ENCODE measurements around the gene MOB3B.

The MOB3B gene

DNA sequence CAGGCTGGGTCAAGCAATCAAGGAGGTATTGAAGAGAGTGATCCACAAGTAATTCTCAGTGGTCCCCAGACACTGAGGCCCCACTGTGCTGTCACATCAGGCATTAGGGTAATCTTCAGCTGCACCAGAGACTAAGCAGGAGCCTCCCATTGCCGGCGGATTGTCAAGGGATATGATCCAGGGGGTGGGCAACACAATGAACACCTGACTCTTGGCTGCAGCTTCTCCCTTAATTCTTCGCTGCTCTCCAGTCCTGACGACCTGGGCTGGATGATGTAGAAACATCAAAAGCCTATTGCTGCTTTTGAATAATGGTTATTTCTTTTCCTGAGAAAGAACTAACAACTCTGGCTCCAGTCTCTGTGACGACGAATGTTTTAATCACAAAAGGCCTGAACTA, 83.9 kb downstream of the MOB3B start:
- no peak for DNase-seq (ENCODE audit: low read depth)

DNA sequence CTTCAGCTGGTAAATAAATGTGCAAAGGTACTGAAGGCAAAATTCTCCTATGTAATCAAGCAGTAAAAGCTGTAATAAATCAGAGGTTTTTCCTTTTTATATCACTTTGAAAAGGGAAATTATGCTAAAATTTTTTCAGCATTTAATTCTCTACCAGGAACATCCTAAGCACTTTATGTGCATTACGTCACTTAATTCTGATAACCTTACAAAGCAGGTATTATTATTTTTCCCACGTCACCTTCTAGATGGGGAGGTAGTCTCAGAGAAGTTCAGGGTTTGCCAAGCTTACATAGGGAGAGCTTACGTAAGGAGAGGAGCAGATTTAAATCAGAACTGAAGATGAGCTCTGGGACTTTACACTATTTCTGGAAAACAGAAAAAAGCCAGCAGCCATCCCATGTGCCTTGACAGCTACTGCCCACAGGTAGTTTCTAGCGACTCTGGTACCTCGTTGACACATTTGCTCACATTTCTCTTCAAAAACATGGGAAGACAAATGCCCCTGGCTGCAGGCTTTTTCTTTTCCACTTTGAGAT, 84.5 kb downstream of the MOB3B start:
- DNase-seq (ENCODE audit: low read depth): no peak

GRCh38 chr9:27442464-27442863, 87.2 kb downstream of the MOB3B start:
- DNase-seq (ENCODE audit: low read depth): no peak

- DNase-seq (ENCODE audit: low read depth): no peak
Observed at GRCh38 chr9:27441741-27442070, 87.9 kb downstream of the MOB3B start.

DNA sequence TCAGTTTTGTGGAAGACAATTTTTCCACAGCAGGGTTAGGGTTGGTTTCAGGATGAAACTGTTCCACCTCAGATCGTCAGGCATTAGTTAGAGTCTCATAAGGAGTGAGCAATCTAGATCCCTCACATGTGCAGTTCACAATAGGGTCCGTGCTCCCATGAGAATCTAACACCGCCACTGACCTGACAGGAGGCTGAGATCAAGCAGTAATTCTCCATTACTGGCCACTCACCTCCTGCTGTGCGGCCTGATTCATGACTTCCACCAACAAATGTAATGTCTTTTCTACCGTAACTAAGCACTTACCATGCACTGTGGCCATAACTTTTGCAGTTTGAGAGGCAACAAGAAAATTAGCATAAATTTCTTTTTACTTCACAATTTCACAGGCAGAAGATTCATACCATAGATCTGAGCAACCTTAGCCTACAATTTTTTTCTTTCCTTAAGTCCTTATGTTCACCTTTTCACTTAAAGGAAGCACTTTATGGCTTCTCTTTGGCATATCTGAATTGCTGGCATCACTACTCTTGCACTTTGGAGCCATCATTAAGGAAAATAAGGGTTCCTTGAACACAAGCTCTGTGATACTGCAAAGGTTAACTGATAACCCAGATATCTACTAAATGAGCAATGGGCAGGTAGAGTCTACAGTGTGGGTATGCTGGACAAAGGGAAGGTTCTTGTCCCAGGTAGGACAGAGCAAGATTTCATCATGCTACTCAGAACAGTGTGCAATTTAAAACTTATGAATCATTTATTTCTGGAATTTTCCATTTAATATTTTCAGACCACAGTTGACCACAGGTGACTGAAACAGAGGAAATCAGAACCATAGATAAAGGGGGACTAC, 88.5 kb downstream of the MOB3B start:
- no peak for DNase-seq (ENCODE audit: low read depth)

DNA sequence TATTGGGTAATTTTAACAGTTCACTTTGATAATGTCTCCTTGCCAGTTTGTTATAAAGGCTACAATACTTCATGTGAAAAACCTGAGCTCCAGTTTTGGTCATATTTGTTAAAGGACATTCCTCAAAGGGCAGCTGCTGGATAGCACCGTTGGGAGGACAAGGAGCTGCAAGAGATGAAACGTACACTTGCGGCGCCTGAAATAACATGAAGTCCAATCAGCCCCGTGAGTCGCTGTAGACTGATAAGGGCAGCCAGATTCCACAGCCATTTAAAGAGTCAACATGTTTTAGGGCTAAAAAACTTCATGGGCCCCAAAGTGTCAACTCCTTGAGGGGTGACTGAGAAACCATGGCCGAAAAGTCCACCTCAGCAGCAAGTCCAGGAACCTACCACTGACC, 91.1 kb downstream of the MOB3B start:
- no peak for DNase-seq (ENCODE audit: low read depth)

DNA sequence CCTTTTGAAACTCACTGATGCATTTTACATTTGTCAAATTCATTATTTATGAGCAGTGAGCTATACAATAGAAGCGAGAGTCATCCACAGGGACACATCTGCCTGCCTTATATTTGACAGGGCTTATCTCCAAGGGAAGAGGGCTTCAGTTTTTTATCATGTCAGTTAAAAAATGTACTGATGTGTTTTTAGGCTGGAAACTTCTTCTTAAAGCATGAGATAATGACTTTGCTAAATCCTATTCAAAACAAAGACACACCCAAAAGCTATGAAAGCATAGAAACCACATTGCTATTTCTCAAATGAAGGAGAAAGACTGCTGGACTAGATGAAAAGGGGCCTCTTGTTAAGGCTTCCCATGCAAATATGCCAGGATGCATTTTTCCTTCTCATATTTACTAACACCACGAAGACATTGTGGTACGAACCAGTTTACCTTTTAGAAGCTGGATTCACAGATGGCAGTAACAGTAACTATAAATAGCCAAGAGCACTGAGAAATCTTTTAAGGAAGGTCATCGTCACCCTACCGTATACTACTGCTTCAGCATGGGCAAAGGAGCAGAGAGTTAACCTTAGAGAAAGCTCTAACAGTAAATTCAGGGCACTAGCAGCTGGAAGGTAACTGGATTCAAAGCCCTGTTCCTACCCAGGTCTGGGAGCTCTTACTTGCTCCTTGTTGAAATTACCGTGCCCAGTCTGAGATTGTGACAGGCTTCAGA, 91.8 kb downstream of the MOB3B start:
- no peak for DNase-seq (ENCODE audit: low read depth)

DNA sequence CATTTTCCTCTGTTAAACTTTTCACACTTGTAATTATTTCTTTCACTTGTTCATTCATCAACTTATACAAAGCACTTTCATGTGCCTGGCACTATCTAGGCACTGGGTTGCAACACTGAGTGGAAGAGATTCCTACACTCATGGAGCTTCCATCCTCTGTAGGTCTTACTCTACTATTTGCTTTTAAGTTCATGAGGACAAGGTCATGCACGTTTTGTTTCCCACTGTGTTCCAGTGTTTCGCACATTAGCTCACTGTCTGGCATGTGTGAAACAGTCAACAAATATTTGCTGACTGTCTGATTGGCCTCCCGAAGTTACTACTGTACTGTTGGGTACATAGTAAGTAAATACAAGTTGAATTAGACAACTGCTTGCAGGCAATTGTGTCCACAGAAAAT, 93.4 kb downstream of the MOB3B start:
- no peak for DNase-seq (ENCODE audit: low read depth)

DNA sequence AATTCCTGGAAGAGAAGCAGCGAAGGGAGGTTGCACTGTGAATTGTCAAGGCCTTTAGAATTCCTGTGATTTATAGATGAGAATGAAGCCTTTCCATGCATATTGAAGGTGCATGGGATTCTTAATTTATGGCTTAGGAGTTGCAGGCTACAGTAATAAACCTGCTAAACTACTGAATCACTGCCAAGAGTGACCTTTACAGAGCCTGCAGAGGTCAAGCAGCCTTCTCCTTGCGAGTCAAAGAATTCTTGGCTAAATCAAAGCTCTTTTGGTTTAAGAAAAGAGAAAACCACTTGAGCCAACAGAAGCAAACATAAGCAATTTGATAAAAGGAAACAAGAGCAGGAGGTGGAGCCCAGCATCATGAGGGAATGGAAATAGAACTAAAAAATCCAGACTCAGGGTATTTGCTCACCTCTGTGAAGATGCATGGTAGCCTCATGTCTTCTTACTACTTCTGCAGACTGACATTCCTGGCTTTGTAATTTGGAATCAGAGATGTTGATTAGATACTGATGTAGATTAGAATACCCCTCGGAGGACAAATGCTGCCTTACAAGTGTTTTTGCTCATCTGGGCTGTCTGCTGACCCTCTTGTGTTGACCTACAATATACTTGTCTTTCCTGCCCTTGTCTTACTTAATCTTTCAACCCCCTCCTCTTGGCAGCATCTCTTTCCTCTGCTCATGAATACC, 95.8 kb downstream of the MOB3B start:
- no peak for DNase-seq (ENCODE audit: low read depth)

DNA sequence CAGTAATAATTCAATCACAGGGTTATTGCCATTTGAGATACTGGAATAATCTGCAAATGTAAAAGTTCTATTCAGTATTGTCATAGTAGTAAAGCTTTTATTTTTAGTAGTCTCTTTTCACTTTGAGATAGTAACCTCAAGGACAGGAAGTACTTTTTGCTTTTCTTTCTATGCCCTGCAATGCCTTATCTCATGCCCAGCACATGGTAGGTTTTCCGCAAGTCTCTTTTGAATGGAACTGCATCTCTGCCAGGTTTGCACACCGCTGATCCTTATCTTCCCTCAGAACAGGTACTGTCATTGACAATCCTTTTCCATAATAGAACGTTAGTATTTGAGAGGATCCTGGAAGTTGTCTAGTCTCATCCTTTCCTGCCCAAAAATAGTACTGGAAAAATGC, 97.3 kb downstream of the MOB3B start:
- no peak for DNase-seq (ENCODE audit: low read depth)

- peak; percentile 60 for DNase-seq (ENCODE audit: low read depth)
Observed at GRCh38 chr9:27431543-27432147, 98.0 kb downstream of the MOB3B start.

GRCh38 chr9:27430750-27431535, 98.7 kb downstream of the MOB3B start:
- peak; percentile 46 for DNase-seq (ENCODE audit: low read depth)

GRCh38 chr9:27429917-27430316, 99.7 kb downstream of the MOB3B start:
- no peak for DNase-seq (ENCODE audit: low read depth)

DNA sequence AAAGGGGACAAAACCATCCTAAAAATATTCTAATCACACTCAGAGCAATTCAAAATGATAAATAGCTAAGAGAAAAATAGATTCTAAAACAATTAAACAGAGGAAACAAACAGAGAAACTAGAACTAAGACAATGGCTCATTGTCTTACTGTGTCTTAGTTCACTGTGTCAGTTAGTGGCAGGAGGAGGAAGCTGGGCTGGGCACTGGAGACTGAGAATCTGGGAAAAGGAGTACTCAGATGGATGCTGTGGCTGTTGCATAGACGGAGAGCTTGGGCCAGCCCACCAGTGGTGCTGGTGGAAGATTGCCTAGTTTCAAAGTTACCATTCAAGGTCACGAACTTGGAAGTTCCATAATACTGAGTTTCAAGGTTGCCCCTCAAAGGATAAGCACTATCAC, 100.2 kb downstream of the MOB3B start:
- DNase-seq (ENCODE audit: low read depth): no peak

DNA sequence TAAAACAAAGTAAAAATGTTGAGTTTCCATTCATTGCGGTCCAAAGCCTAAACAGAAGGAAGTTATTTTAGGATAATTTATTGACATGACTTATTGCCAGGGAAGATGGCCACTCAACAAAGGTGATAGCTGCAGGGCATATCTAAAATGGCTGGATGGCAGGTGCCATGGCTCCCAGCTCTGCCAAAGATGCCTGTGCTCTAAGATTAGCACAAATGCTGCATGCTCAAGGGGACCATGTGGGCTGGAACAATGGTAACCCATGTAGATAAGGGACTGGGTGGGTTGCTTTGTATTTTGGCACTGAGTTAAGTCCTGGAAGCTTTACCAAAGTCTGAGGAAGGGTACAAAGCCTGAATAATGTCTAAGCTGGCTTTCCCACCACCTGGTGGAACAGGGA, 101.1 kb downstream of the MOB3B start:
- no peak for DNase-seq (ENCODE audit: low read depth)

- no peak for DNase-seq (ENCODE audit: low read depth)
Observed at GRCh38 chr9:27427272-27427643, 102.4 kb downstream of the MOB3B start.

GRCh38 chr9:27426511-27427271, 102.9 kb downstream of the MOB3B start:
- DNase-seq (ENCODE audit: low read depth): no peak

DNA sequence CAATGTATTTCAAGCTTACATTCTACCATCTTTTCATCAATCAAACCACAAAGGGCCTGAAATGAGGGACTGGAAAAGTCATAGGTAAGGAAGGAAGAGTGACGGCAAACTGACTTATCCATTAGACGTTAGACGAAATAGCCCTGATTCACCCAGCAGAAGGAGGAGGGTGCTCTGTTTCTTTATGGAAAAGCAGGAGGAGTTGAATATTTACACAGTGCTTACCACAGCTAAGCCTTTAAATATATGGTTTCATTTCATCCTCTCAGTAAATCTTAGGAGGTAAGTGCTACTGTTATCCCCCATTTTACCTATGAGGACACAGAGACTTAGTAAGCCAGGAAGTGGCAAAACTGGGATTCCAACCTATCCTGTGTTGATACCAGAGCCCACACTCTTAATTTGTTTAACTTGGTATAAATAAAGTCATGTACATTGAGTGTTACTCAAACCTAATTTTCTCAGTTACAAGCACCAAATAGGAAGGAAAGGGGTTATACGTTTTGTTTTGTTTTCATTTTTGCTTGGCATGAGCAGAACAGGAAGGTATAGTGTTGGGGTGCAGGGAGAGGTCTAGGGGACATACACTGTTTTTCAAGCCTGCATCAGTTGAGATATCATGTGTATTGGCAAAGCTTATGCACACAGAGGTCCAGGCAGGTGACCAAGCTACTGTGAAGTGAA, 103.6 kb downstream of the MOB3B start:
- no peak for DNase-seq (ENCODE audit: low read depth)

GRCh38 chr9:27423915-27424710, 105.5 kb downstream of the MOB3B start:
- no peak for DNase-seq (ENCODE audit: low read depth)
